HG02852 (cell line): ENCODE data around the gene NCOA3.
"Not testable (repeated sequence)": the region's sequence is repeated elsewhere in the genome, so short reads cannot be mapped to it uniquely, and the experiment has no call there.

ENCODE experiments used
- ATAC-seq: cut with Tn5 transposase; IDR thresholded peaks from one replicate; pipeline ENCODE4 v1.9.1; 2021; ENCODE audit warnings: mild to moderate bottlenecking, moderate library complexity; ENCODE audit not compliant: unreplicated experiment

Gene NCOA3

DNA sequence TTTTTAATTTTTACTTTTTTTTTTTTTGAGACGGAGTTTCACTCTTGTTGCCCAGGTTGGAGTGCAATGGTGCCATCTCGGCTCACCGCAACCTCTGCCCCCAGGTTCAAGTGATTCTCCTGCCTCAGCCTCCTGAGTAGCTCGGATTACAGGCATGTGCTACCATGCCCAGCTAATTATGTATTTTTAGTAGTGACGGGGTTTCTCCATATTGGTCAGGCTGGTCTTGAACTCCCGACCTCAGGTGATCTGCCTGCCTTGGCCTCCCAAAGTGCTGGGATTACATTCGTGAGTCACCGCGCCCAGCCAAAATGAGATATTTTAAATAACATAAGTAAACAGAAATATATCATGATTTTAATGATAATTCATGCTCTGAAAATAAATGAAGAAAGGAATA is 1.6 kb upstream of the NCOA3 start:
- ATAC-seq = not testable (repeated sequence)

GRCh38 chr20:47500554-47500953 is 1.1 kb upstream of the NCOA3 start:
- ATAC-seq = no peak

DNA sequence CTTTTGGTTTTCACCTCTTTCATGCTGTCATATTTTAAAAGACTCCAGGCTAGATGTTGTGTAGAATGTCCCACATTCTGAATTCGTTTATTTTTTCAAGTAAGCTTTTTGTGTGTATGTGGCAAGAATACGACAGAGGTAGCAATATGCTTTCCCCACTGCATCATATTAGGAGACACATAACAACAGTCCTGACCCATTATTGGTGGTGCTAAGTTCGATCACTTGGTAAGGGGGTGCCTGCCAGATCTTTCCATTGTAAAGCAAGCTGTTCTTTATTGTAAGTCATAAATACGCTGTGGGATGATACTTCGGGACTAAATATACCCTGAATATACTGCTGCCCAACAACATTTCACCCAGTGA is 588 bp upstream of the NCOA3 start:
- ATAC-seq = no peak

- ATAC-seq = no peak
Observed at GRCh38 chr20:47502271-47503239, 868 bp downstream of the NCOA3 start.

DNA sequence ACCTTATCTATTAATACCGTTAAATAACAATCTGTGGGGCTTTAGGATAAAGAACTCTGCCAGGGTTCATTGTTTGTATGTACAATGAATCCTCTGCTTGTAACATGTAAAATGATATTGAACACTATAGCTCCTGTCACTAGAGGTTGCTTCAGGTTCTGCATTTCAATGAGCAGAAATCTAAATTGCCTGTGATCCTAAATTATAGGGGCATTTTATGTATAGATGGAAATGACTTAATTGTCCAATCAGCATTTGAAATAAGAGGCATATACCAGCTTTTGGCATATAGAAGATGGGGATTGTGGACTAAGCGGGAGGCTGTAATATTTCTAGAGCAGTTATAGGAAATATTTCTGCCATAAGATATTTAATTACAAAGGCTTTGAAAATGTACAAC is 2.0 kb downstream of the NCOA3 start:
- ATAC-seq = no peak

- no peak for ATAC-seq
Observed at GRCh38 chr20:47506335-47506734, 4.6 kb downstream of the NCOA3 start.

GRCh38 chr20:47506850-47507249 is 5.2 kb downstream of the NCOA3 start:
- no peak for ATAC-seq

- ATAC-seq = not testable (repeated sequence)
Observed at GRCh38 chr20:47507275-47507981, 5.7 kb downstream of the NCOA3 start.

GRCh38 chr20:47508278-47508677 is 6.6 kb downstream of the NCOA3 start:
- ATAC-seq = no peak

DNA sequence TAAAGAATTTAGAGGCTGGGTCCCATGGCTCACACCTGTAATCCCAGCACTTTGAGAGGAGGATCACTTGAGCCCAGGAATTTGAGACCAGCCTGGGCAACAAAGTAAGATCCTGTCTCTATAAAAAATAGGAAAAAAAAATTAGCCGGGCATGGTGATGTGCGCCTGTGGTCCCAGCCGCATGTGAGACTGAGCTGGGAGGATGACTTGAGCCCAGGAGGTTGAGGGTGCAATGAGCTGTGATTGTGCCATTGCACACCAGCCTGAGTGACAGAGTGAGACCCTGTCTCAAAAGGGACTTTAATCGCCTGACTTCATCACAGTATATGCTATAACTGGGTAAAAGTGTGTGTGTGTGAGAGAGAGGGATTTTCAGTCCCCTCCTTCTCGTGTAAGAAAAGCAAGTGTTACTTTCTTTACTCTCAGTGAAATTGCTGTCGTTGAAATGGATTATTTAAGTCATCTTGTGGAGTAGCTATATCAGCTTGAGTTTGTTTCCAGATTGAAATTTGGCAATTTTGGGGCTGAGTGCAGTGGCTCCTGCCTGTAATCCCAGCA is 7.5 kb downstream of the NCOA3 start:
- no peak for ATAC-seq

- ATAC-seq = no peak
Observed at GRCh38 chr20:47509685-47510084, 8.0 kb downstream of the NCOA3 start.

- no peak for ATAC-seq
Observed at GRCh38 chr20:47515843-47516242, 14.2 kb downstream of the NCOA3 start.

DNA sequence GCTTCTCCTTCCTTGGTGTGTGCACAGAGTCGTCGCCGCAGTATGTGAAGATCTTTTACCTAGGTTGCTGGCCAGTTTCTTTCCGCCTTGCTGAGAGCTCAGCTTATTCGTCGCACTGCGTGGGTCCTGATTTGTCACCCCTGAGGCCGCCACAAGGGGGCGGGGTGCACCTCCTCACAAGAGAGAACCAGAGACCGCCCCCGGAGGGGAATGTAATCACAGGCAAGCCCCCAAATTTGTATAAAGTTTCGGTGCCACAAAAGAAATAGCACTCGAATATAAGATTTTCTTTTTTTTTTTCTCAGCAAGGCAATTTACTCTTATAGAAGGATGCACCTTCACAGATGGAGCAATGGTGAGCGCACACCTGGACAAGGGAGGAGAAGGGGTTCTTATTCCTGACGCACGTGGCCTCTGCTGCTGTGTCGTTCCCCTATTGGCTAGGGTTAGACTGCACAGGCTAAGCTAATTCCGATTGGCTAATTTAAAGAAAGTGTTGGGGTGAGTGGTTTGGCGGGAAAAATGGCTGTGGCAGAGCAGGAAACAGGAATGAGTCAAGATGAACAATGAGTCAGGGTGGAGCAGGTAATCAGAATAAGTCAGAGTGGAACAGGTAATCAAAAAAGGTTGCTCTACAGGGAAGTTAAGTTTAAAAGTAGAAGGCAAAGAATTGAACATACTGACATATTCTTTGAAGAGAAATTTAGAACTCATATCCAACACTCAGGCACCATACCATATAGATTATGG is 19.5 kb downstream of the NCOA3 start:
- ATAC-seq = no peak

GRCh38 chr20:47524015-47524784 is 22.5 kb downstream of the NCOA3 start:
- ATAC-seq = no peak

DNA sequence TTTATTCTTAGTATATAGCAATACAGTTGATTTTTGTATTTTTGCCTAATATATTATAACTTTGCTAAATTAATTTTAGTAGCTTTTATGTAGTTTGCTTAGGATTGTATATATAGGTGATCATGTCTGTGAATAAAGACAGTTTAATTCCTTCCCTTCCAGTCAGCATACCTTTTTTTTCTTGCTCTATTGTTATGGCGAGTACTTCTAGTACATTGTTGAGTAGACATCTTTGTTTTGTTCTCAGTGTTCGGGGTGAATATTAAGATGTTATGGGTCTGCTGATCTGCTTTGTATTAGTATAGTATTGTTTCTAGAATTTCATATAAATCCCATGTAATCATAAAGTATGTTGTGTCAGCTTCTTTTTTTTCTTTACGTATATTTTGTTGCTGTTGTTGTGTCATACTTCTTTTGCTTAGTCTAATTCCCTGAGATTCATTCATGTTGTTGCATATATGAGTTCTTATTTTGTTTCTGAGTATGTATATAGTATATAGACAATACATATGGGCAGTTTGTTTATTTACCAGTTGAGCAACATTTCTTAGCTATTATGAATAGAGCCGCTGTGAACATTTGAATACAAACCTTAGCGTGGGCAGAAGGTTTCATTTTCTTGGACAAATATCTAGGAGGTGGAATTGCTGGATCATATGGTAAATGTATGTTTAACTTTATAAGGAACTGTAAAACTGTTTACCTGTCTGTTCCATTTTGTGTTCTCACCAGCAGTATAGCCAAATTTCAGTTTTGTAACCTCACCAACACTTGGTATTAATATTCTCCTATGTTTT is 25.5 kb downstream of the NCOA3 start:
- no peak for ATAC-seq

DNA sequence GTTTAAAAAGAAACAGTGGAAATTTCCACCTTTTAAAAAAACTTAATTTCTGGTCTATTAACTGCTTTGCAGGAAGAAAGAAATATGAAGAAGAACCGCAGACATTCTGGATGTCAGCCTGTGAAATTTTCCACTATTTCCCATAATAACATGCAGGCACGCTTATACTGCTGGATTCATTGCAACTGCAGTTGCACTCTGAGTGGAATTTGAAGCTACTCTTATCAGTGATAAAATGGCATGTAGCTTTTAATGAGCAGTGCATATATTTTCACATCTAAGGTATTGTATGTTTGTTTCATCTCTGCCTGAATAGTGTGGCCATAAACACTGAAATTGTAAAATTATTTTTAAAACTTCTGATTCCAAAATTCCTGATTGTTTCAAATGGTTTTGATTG is 28.2 kb downstream of the NCOA3 start:
- no peak for ATAC-seq

- ATAC-seq = no peak
Observed at GRCh38 chr20:47531458-47531857, 29.8 kb downstream of the NCOA3 start.

DNA sequence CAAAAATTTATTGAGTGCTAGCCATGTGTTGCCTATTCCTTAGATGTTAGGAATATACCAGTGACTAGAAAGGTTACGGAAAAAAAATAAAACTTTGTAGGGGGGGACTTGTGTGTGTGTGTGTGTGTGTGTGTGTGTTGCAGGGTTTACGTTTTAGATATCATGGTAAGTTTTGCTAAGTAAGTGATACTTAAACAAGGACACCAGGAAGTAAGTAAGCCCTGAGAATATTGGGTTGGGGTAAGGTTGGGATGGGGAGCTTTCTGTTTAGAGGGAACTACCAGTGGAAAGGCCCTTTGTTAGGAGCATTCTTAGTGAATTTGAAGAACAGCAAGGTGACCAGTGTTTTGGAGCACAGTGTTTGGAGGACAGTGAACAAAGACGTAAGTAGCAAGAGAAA is 30.3 kb downstream of the NCOA3 start:
- ATAC-seq = no peak

- no peak for ATAC-seq
Observed at GRCh38 chr20:47533518-47534062, 31.9 kb downstream of the NCOA3 start.
